ENCODE measurements around the gene CFAP141.
A peak's percentile ranks its signal among the peaks of the same experiment; 100 is the strongest.

- TF ChIP-seq CTCF (conservative IDR thresholded peaks at IDR 0.05): no peak
- peak; percentile 100 for TF ChIP-seq ZFX (IDR thresholded peaks at IDR 0.05)
These were observed 15.3 kb upstream of the CFAP141 start for GRCh38 chr1:154221278-154222001.
